Liver (tissue), 9 donors: ENCODE data around the gene CLEC4G. TPM values are rescaled to one million over a fixed set of nuclear protein-coding genes. Genes with fewer than 3 reads are reported as not detected.
A peak's percentile ranks its signal among the peaks of the same experiment; 100 is the strongest.

ENCODE experiments used
- DNase-seq: peaks from one replicate; pipeline ENCODE4 v3.0.0-alpha.2; 2017; ENCODE audit warnings: low spot score
- H3K27ac ChIP-seq, 2 donors: one replicate each; pipeline ENCODE4 v1.7.0; 2013; ENCODE audit warnings: inconsistent platforms in 2 of 2, low read length in 2 of 2, control low read depth in 1 of 2, low read depth in 1 of 2, mild to moderate bottlenecking in 1 of 2
- H3K27me3 ChIP-seq, 4 donors: one replicate each; pipeline versions ENCODE4 v1.6.1 to v1.7.0; 2013; ENCODE audit warnings: low read length in 3 of 4, inconsistent platforms in 1 of 4, mild to moderate bottlenecking in 1 of 4, moderate library complexity in 1 of 4; ENCODE audit not compliant: control insufficient read depth in 4 of 4, insufficient read depth in 4 of 4
- H3K36me3 ChIP-seq, 4 donors: one replicate each; pipeline versions ENCODE4 v1.6.1 to v1.7.0; 2013; ENCODE audit warnings: low read length in 3 of 4, mild to moderate bottlenecking in 3 of 4, low read depth in 1 of 4, moderate library complexity in 1 of 4; ENCODE audit not compliant: control insufficient read depth in 4 of 4, insufficient read depth in 3 of 4
- H3K4me1 ChIP-seq, 4 donors: one replicate each; pipeline versions ENCODE4 v1.6.1 to v1.7.0; 2013; ENCODE audit warnings: low read length in 3 of 4, mild to moderate bottlenecking in 3 of 4, moderate library complexity in 1 of 4; ENCODE audit not compliant: control insufficient read depth in 4 of 4, insufficient read depth in 4 of 4
- H3K4me3 ChIP-seq, 3 donors: one replicate each; pipeline versions ENCODE4 v1.6.1 to v1.7.0; 2013; ENCODE audit warnings: low read length in 3 of 3, control low read depth in 1 of 3, low read depth in 1 of 3, mild to moderate bottlenecking in 1 of 3
- H3K9ac ChIP-seq, 2 donors: one replicate each; pipeline ENCODE4 v1.7.0; 2013; ENCODE audit warnings: low read length in 2 of 2, mild to moderate bottlenecking in 2 of 2, moderate library complexity in 2 of 2, control low read depth in 1 of 2, low read depth in 1 of 2
- H3K9me3 ChIP-seq, 4 donors: one replicate each; pipeline versions ENCODE4 v1.6.1 to v1.7.0; 2013; ENCODE audit warnings: low read length in 3 of 4; ENCODE audit not compliant: control insufficient read depth in 4 of 4
- EGR1 ChIP-seq, 2 donors: IDR thresholded peaks; 2 replicates each; pipeline ENCODE4 v1.6.1; 2016 to 2018; ENCODE audit warnings: antibody characterized with exemption in 2 of 2, low read depth in 2 of 2
- FOXA1 ChIP-seq: IDR thresholded peaks from 2 replicates; pipeline ENCODE4 v1.6.1; 2016; ENCODE audit warnings: antibody characterized with exemption
- GABPA ChIP-seq, 2 donors: IDR thresholded peaks in 1 of 2; conservative IDR thresholded peaks in 1 of 2; 2 replicates each; pipeline ENCODE4 v1.6.1; 2016; ENCODE audit warnings: antibody characterized with exemption in 2 of 2, mild to moderate bottlenecking in 1 of 2, moderate library complexity in 1 of 2
- HNF4A ChIP-seq, 2 donors: conservative IDR thresholded peaks; 2 replicates each; pipeline ENCODE4 v1.6.1; 2016; ENCODE audit warnings: antibody characterized with exemption in 2 of 2, mild to moderate bottlenecking in 2 of 2
- HNF4G ChIP-seq: IDR thresholded peaks from 2 replicates; pipeline ENCODE4 v1.6.1; 2016; ENCODE audit warnings: antibody characterized with exemption
- JUND ChIP-seq, 2 donors: IDR thresholded peaks; 2 replicates each; pipeline ENCODE4 v1.6.1; 2016; ENCODE audit warnings: antibody characterized with exemption in 2 of 2
- NR2F2 ChIP-seq: IDR thresholded peaks from 2 replicates; pipeline ENCODE4 v1.6.1; 2016; ENCODE audit warnings: antibody characterized with exemption
- RAD21 ChIP-seq, 2 donors: IDR thresholded peaks; 2 replicates each; pipeline ENCODE4 v1.6.1; 2016; ENCODE audit warnings: antibody characterized with exemption in 2 of 2, mild to moderate bottlenecking in 2 of 2
- SP1 ChIP-seq: IDR thresholded peaks from 2 replicates; pipeline ENCODE4 v1.6.1; 2018; ENCODE audit warnings: antibody characterized with exemption, mild to moderate bottlenecking
- TAF1 ChIP-seq: conservative IDR thresholded peaks from 2 replicates; pipeline ENCODE4 v1.6.1; 2016; ENCODE audit warnings: antibody characterized with exemption, mild to moderate bottlenecking
- YY1 ChIP-seq: IDR thresholded peaks from 2 replicates; pipeline ENCODE4 v1.6.1; 2016; ENCODE audit warnings: antibody characterized with exemption, mild to moderate bottlenecking
- WGBS: extraction: QIAGEN DNeasy Blood & Tissue Kit; methylation state at CpG from one replicate; pipeline ENCODE4 v1.1.7; 2013; 5-methylcytosine and 5-hydroxymethylcytosine counted together
- polyA plus RNA-seq, 2 donors: library from polyadenylated mRNA; stranded (reverse) in 1 of 2; unstranded in 1 of 2; fragments of 200-250 nt in 1 of 2; fragments of >200 nt in 1 of 2; fragmentation: Nextera tagmentation in 1 of 2; extraction: Ambion mirVana in 1 of 2; gene quantifications; one replicate each; pipeline versions ENCODE4 v1.2.1 to v1.2.3, GENCODE V29; 2013 to 2015
- total RNA-seq, 2 donors: library from RNA; depleted of rRNA; stranded (reverse); fragments of >200 nt; gene quantifications; one replicate each; pipeline ENCODE4 v1.2.3, GENCODE V29; 2014
- TF ChIP-seq, protein P1 (sequence below): IDR thresholded peaks from 2 replicates; pipeline ENCODE4 v1.6.1; 2016; ENCODE audit warnings: antibody characterized with exemption
- TF ChIP-seq, protein P2 (sequence below): IDR thresholded peaks from 2 replicates; pipeline ENCODE4 v1.6.1; 2016; ENCODE audit warnings: antibody characterized with exemption, mild to moderate bottlenecking
- TF ChIP-seq, protein P3 (sequence below): fragments of 150-350 bp; IDR thresholded peaks from 2 replicates; pipeline ENCODE4 v1.5.1; 2017; ENCODE audit warnings: improper control_type of control experiment, low read depth, low read length; ENCODE audit not compliant: missing input control
- TF ChIP-seq, protein P4 (sequence below): IDR thresholded peaks from 2 replicates; pipeline ENCODE4 v1.6.1; 2016; ENCODE audit warnings: antibody characterized with exemption
- donor health status: healthy.
- donor health status: healthy.
- donor health status: healthy.
- donor health status: healthy.
- donor health status: healthy.

Gene CLEC4G
- total and polyA plus RNA-seq, 4 donors, result 7.7 to 69.0 (median 45.6) TPM

DNA sequence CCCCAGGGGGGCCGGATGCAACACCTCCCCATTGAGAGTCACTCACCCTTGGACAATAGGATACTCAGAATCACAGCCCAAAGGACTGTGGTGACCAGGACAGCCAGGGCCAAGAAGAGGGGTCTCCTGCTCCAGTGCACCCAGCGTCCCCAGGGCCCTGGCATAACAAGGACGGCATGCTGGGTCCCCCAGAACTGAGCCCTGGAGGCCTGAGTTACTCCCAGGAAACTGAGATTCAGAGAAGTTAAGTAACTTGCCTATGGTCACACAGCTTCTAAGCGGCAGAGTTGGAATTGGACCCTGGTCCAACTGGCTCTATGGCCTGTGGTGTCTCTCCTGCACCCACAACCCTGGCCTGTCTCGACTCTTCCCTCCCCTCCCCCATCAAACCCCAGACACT is 295 bp downstream of the CLEC4G start:
- 57% methylated on average over 5 of the region's 5 CpGs for WGBS
- Histone ChIP-seq H3K9me3 (no peaks in the 10 kb centered on the region), H3K36me3 (no peaks in the 10 kb centered on the region), H3K27me3 (peaks cover 0 to 9% (median 2%) of the 10 kb centered on the region in 4 donors), H3K27ac (no peak overlapping the region), H3K9ac (no peak overlapping the region), H3K4me3 (peak overlapping the region in 2 of 3 donors; percentile 5 to 29), H3K4me1 (peaks cover 0 to 2% (median 0%) of the 10 kb centered on the region in 4 donors)
- no peak for TF ChIP-seq HNF4A (conservative IDR thresholded peaks at IDR 0.05)
- TF ChIP-seq, protein P1, sequence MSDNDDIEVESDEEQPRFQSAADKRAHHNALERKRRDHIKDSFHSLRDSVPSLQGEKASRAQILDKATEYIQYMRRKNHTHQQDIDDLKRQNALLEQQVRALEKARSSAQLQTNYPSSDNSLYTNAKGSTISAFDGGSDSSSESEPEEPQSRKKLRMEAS, result no peak
- TF ChIP-seq JUND (IDR thresholded peaks at IDR 0.05), result no peak
- no peak for TF ChIP-seq YY1
- TF ChIP-seq SP1, result no peak
- TF ChIP-seq, protein P2, sequence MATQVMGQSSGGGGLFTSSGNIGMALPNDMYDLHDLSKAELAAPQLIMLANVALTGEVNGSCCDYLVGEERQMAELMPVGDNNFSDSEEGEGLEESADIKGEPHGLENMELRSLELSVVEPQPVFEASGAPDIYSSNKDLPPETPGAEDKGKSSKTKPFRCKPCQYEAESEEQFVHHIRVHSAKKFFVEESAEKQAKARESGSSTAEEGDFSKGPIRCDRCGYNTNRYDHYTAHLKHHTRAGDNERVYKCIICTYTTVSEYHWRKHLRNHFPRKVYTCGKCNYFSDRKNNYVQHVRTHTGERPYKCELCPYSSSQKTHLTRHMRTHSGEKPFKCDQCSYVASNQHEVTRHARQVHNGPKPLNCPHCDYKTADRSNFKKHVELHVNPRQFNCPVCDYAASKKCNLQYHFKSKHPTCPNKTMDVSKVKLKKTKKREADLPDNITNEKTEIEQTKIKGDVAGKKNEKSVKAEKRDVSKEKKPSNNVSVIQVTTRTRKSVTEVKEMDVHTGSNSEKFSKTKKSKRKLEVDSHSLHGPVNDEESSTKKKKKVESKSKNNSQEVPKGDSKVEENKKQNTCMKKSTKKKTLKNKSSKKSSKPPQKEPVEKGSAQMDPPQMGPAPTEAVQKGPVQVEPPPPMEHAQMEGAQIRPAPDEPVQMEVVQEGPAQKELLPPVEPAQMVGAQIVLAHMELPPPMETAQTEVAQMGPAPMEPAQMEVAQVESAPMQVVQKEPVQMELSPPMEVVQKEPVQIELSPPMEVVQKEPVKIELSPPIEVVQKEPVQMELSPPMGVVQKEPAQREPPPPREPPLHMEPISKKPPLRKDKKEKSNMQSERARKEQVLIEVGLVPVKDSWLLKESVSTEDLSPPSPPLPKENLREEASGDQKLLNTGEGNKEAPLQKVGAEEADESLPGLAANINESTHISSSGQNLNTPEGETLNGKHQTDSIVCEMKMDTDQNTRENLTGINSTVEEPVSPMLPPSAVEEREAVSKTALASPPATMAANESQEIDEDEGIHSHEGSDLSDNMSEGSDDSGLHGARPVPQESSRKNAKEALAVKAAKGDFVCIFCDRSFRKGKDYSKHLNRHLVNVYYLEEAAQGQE, result no peak
- no peak for TF ChIP-seq RAD21 (IDR thresholded peaks at IDR 0.05)
- TF ChIP-seq TAF1, result no peak
- no peak for TF ChIP-seq HNF4G
- no peak for DNase-seq

DNA sequence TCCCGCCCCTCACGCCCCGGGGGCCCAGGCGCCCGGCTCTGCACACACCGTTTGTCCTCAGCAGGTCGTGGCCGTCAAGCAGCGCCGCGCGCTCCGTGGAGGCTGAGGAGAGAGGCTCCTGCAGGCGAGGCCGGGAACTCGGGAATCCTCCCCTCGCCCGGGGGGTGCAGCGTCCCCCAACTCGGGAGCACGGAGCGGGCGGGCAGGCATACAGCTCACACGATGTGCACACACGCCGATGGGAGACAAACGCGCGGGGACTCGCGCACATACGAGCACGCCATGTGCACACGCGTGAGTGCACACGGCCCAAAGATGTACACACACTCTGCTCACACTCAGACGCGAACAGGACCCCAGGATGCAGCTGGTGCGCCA is 703 bp downstream of the CLEC4G start:
- Histone ChIP-seq H3K27me3 (peaks cover 0 to 9% (median 2%) of the 10 kb centered on the region in 4 donors), H3K9me3 (no peaks in the 10 kb centered on the region), H3K27ac (no peak overlapping the region), H3K4me1 (peaks cover 0 to 2% (median 0%) of the 10 kb centered on the region in 4 donors), H3K36me3 (no peaks in the 10 kb centered on the region), H3K4me3 (peak overlapping the region in 2 of 3 donors; percentile 7 to 29), H3K9ac (no peak overlapping the region)
- no peak for DNase-seq
- 49% methylated on average over 39 of the region's 39 CpGs for WGBS
- TF ChIP-seq, protein P3, sequence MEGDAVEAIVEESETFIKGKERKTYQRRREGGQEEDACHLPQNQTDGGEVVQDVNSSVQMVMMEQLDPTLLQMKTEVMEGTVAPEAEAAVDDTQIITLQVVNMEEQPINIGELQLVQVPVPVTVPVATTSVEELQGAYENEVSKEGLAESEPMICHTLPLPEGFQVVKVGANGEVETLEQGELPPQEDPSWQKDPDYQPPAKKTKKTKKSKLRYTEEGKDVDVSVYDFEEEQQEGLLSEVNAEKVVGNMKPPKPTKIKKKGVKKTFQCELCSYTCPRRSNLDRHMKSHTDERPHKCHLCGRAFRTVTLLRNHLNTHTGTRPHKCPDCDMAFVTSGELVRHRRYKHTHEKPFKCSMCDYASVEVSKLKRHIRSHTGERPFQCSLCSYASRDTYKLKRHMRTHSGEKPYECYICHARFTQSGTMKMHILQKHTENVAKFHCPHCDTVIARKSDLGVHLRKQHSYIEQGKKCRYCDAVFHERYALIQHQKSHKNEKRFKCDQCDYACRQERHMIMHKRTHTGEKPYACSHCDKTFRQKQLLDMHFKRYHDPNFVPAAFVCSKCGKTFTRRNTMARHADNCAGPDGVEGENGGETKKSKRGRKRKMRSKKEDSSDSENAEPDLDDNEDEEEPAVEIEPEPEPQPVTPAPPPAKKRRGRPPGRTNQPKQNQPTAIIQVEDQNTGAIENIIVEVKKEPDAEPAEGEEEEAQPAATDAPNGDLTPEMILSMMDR, result no peak
- TF ChIP-seq TAF1, result no peak
- TF ChIP-seq NR2F2, result no peak
- no peak for TF ChIP-seq FOXA1
- TF ChIP-seq, protein P4, sequence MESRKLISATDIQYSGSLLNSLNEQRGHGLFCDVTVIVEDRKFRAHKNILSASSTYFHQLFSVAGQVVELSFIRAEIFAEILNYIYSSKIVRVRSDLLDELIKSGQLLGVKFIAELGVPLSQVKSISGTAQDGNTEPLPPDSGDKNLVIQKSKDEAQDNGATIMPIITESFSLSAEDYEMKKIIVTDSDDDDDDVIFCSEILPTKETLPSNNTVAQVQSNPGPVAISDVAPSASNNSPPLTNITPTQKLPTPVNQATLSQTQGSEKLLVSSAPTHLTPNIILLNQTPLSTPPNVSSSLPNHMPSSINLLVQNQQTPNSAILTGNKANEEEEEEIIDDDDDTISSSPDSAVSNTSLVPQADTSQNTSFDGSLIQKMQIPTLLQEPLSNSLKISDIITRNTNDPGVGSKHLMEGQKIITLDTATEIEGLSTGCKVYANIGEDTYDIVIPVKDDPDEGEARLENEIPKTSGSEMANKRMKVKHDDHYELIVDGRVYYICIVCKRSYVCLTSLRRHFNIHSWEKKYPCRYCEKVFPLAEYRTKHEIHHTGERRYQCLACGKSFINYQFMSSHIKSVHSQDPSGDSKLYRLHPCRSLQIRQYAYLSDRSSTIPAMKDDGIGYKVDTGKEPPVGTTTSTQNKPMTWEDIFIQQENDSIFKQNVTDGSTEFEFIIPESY, result no peak
- no peak for TF ChIP-seq YY1
- TF ChIP-seq EGR1 (IDR thresholded peaks at IDR 0.05; ENCODE audit: low read depth in 2 of 2), result no peak
- TF ChIP-seq, protein P1, result no peak
- TF ChIP-seq GABPA (IDR thresholded peaks at IDR 0.05 in 1 of 2, conservative IDR thresholded peaks at IDR 0.05 in 1 of 2), result no peak
